GM18907 (cell line): ENCODE measurements around the gene SRGAP2C.
A peak's percentile ranks its signal among the peaks of the same experiment; 100 is the strongest.
"Not testable (repeated sequence)": the region's sequence is repeated elsewhere in the genome, so short reads cannot be mapped to it uniquely, and the experiment has no call there.

Experiments
- ATAC-seq: cut with Tn5 transposase; IDR thresholded peaks from one replicate; pipeline ENCODE4 v1.9.1; 2021; ENCODE audit warnings: mild to moderate bottlenecking, moderate library complexity; ENCODE audit not compliant: unreplicated experiment

Gene SRGAP2C

GRCh38 chr1:121226295-121226904 lies 41.6 kb downstream of the SRGAP2C start:
- ATAC-seq: not testable (repeated sequence)

GRCh38 chr1:121226925-121227324 lies 42.1 kb downstream of the SRGAP2C start:
- not testable (repeated sequence) for ATAC-seq

DNA sequence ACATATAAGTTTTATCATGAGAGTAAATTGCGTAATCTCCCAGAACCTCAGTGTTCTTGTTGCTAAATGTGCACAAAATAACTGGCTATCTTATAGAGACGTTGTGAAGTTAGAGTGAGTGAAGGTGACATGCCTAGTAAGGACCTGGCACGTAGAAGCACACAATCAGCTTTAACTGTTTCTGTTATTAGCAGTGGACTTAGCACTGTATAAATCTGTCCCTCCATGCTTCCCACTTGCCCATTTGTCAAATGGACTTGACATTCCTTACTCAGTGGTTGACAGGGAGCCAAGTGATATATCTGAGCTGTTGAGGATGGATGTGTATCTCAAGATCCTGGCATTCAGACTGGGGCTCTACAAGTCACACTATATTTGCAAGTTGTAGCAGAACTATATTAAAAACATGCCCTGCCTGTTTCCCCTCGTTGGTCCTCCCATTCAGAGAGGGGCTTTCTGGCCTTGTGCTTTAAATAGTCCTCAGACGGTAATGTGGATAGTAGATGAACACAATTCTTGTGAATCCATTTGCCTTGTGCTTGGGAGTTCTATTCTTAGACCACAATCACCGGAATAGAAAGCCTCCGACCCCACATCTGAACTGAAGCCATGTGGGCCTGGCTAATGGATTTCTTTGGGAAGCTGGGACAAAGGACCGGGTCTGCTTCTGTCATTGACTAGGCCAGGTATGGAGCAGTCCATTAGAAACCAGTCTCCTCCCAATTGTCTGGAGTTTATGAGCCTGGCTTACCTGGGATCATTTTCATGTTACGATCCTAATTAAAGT lies 43.0 kb downstream of the SRGAP2C start:
- not testable (repeated sequence) for ATAC-seq

- ATAC-seq: not testable (repeated sequence)
These were observed 45.9 kb downstream of the SRGAP2C start for GRCh38 chr1:121230636-121231035.

DNA sequence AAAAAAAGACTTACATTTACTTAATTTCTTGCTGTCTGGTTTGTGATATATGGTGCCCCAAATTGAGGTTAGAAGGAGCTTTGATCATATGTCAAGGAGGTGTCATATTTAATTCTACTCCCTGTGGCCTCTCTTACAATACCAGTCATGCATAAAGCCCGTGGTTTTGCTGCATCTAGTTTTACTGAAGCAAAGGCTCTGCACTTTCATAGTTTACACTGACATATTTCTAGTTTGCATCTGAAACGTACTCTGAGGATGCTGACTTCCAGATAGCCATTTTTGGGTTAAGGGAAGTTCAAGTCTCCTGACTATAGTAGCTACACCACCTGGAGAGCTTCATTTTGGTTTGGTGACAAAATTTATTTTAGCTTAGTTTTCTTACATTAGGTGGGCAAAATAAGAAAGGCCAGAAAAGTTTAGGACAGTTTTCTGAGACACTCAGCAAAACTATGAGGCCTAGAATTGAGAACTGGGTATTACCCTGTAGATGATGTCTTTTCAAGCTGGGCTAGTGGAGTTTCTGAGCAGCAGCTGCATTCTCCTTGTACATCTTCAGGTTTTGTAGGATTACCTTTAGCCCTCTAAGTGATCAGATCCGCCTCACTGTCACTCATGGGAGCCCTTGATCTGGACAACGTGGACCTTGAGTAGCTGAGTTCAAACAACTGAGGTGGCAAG lies 47.8 kb downstream of the SRGAP2C start:
- ATAC-seq: peak; percentile 82

- not testable (repeated sequence) for ATAC-seq
These were observed 49.5 kb downstream of the SRGAP2C start for GRCh38 chr1:121234090-121234759.

DNA sequence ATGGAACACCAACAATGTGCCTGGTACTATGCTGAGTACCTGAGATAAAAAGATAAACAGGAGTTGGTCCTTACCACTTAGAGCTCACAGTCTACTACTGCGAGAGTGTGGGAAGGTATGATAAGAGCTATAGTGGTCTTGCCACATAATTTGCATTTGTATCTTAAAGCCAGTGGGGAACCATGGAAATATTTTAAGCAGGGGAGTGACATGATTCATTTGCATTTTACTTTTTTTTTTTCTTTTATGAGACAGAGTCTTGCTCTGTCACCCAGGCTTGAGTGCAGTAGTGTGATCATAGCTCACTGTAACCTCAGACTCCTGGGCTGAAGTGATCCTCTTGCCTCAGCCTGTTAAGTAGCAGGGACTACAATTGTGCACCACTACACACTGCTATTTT lies 53.6 kb downstream of the SRGAP2C start:
- peak; percentile 94 for ATAC-seq

GRCh38 chr1:121243913-121244312 lies 59.1 kb downstream of the SRGAP2C start:
- ATAC-seq: not testable (repeated sequence)

- ATAC-seq: not testable (repeated sequence)
These were observed 61.6 kb downstream of the SRGAP2C start for GRCh38 chr1:121246399-121246798.

- not testable (repeated sequence) for ATAC-seq
These were observed 67.9 kb downstream of the SRGAP2C start for GRCh38 chr1:121252656-121253055.

DNA sequence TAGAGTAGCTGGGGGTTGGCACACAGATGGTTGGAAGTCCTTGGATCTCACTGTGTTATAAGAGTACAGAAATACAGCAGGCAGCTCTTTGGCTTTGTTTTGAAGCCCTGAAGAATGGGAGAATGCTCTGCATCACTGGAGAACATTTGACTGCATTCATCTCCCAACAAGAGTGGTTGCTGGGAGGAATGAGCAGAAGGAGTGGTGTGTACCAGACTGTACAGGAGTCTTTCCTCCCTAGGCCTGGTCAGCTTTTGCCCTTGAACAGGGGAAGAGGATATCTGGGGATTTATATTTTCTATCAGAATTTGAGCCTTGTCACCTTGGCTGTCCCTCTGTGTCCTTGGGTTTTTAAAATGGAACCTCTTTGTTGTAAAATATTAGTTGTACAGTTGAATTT lies 69.8 kb downstream of the SRGAP2C start:
- ATAC-seq: not testable (repeated sequence)

DNA sequence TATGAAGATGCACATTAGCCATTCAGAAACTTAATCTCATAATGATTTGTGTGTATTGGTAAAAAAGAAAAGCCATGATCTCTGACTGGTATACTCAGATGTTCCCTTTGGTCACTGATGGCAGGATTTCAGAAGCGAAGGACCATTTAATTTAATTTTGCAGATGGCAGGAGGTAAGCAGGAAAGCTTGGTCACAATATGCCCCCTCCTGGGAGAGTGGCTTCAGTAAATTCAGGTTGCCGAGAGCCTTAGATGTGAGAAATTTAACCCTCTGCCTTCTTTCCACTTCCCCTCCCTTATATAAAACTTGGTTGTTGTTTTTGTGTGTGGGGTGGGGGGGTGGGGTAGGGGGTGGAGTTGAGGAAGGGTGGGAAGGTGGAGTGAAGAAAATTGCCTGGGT lies 72.9 kb downstream of the SRGAP2C start:
- ATAC-seq: not testable (repeated sequence)

DNA sequence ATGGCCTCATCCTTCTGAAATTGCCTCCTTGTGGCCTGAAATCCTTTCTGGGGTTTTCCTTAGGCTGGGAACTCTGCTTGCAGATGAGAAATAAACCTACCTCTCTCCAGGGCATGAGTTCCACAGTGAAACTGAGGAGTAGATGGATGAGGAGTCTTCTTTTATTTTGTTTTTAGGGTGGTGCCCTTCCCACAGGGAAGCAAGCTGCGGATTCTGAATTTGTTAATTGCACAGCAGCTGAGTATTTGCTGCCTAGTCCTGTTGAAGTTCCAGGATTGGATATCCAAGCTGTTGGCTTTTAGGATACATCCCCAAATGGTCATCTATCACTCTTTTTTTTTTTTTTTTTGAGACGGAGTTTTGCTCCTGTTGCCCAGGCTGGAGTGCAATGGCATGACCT lies 73.4 kb downstream of the SRGAP2C start:
- ATAC-seq: not testable (repeated sequence)

DNA sequence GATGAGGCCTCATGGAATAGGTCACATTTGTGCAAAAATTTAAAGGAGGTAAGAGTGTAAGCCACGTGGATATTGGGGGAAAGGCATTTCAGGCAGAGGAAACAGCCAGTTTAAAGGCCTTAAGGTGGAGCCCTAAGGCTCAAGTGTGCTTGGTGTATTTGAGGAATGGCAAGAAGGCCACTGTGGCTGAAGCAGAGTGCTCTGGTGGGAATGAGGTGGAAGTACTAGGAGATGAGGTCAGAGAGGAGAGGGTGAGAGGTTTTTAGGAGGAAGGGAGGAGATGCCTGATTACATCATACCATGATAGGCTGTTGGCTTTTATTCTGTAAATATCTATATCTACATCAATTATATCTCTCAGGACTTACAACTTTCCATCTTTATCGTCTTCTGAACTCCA lies 75.4 kb downstream of the SRGAP2C start:
- ATAC-seq: not testable (repeated sequence)

GRCh38 chr1:121262163-121262562 lies 77.4 kb downstream of the SRGAP2C start:
- ATAC-seq: not testable (repeated sequence)

GRCh38 chr1:121263789-121264244 lies 79.0 kb downstream of the SRGAP2C start:
- peak; percentile 85 for ATAC-seq

GRCh38 chr1:121267072-121267471 lies 82.3 kb downstream of the SRGAP2C start:
- ATAC-seq: not testable (repeated sequence)

- ATAC-seq: not testable (repeated sequence)
These were observed 84.5 kb downstream of the SRGAP2C start for GRCh38 chr1:121269309-121269708.

DNA sequence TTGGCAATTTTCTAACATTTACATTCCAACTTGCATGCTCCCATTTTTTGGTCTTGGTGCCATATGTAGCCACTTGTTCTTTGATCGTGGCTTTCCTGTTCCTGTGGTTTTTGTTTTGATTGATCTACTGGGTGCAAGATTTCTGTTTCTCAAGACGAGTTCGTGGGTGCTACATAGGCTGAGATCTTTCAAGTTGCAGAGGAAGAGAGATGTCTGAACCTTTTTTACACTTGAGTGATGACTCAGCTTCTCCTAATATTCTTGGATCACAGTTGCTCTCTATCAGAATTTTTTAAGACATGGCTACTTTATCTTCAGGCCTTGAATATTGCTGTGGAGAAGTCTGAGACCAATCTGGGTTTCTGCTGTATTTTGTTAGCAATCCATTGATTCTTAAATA lies 85.2 kb downstream of the SRGAP2C start:
- ATAC-seq: not testable (repeated sequence)

- peak; percentile 56 for ATAC-seq
These were observed 86.5 kb downstream of the SRGAP2C start for GRCh38 chr1:121271143-121271715.

DNA sequence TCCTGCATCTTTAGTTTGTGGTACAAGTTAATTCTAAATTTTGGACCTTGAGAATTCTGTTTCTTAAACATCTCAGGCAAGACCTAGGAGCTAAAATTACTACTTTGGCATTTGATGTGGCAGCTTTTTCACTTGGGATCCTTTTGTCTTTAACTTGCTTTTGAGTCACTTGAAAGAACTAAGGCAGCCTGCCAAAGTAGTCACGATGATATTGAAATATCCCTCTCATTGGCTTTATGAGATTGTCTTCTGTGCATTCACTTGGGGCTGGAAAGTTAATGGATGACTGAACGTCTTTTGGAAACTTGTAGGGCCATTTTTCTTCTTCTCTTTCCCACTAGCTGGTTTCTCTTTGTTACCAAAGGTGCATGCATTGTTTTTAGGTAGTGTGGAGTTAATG lies 90.7 kb downstream of the SRGAP2C start:
- ATAC-seq: not testable (repeated sequence)
